HG02970 (cell line): ENCODE measurements around the gene SPANXN2.
"Not testable (repeated sequence)": the region's sequence is repeated elsewhere in the genome, so short reads cannot be mapped to it uniquely, and the experiment has no call there.

Experiments
- ATAC-seq: cut with Tn5 transposase; IDR thresholded peaks from one replicate; pipeline ENCODE4 v1.9.1; 2021; ENCODE audit warnings: mild to moderate bottlenecking, moderate library complexity, moderate number of reproducible peaks; ENCODE audit not compliant: unreplicated experiment, low FRiP score

The SPANXN2 gene, protein sequence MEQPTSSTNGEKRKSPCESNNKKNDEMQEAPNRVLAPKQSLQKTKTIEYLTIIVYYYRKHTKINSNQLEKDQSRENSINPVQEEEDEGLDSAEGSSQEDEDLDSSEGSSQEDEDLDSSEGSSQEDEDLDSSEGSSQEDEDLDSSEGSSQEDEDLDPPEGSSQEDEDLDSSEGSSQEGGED

DNA sequence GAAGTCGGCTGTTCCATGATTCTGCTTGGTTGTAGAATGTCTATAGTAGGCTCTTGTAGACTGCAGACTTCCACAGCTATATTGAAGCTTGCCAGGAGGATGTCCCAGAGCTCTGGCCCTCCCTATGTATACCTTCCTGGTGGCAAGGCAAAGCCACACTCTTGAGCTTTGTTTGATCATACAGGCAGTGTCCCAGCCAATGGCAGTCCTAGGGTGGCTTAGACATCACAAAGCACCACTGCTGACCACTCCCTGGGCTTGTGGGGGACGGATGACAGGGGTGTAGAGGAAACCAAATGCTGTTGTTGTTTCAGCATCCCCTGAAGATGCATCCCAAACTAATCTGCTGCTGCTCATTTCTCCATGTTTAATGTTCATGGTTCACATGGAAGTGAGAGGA, at the start of gene SPANXN2:
Gene SPANXN2, minus strand, starts transcription at position 101 of the 400 bp plus-strand sequence. Its CDS starts 84 bp downstream, at position 17.
- not testable (repeated sequence) for ATAC-seq

DNA sequence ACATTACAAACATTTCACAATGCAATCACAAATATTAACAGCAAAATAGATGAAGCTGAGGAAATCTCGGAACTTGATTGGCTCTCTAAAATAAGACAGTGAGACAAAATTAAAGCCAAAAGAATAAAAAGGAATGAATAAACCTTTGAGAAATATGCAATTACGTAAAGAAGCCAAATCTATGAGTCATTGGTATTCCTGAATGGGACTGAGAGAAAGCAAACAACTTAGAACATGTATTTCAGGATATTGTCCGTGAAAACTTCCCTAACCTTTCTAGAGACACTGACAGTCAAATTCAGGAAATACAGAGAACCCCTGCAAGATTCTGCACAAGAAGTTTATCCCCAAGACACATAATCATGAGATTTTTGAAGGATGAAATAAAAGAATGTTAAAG, 48.4 kb upstream of the SPANXN2 start:
- ATAC-seq: no peak

DNA sequence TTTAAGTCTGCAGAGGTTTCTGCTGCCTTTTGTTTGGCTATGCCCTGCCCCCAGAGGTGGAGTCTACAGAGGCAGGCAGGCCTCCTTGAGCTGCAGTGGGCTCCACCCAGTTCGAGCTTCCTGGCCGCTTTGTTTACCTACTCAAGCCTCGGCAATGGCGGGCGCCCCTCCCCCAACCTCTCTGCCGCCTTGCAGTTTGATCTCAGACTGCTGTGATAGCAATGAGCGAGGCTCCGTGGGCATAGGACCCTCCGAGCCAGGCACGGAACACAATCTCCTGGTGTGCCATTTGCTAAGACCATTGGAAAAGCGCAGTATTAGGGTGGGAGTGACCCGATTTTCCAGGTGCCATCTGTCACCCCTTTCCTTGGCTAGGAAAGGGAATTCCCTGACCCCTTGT, 47.2 kb upstream of the SPANXN2 start:
- ATAC-seq: not testable (repeated sequence)

DNA sequence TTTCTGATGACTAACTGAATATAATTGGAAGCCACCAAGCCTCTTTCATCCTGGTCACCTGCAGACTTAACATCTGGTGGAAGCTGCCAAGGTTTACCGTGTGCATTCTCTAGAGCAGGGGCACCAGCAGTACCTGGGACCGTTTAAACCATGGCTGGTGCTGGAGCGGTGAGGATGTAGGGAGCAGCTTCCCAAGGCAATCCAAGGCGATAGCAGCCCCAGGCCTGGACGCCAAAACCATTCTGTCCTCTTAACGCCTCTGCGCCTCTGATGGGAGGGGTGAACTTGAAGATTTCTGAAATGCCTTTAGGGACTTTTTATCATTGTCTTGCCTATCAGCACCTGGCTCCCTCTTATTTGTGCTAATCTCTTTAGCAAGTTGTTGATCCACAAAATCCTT, 37.3 kb upstream of the SPANXN2 start:
- ATAC-seq: no peak

DNA sequence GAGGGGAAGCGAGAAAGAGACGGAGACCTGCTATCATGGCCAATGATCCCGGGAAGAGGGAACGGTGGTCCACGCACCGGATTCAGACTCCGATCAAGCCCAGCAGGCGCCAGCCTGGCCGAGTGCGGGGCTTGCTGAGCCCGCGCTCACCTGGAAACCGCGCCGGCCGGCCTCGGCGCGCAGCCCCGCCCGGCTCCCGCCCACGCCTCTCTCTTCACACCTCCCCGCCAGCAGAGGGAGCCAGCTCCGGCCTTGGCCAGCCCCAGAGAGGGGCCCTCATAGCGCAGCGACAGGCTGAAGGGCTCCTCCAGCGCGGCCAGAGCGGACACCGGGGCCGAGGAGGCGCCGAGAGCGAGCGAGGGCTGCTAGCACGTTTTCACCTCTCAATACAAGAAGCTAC, 36.8 kb upstream of the SPANXN2 start:
- ATAC-seq: no peak

DNA sequence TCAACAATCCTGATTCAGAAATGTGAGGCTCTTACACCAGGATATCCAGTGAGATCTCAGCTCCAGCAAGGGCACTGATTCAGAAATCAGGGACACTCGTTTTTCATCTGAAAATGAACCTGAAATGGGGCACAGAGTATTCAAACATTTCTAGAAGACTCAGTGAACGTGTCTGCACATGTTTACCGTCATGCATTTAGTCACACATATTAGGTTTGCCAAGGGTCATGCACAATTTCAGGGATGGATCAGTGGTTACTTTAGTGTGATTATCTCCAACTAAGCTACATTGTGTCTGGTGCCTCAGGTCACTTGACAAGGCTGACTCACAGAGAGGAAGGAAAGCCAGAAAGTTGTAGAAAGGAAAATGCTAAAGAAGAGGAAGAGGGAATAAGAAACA, 33.6 kb upstream of the SPANXN2 start:
- ATAC-seq: no peak

DNA sequence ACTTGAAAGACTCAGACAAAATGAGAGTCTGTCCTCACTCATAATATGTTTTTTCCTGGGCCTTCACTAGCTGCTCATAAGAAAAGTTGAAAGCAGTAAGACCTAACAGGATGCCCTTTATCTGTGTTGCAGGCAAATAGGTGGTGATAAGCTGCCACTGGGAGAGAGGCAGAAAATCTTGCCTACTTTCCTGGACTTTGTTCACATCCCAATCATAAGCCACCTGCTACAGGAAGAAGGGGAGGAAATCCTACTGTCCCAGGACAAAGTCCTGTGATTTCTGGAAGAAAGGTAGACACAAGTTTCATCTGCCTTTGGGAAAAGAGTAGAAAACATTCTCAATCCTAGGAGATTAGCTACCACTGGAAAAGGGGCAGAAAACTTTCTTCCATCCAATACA, 13.3 kb upstream of the SPANXN2 start:
- no peak for ATAC-seq

DNA sequence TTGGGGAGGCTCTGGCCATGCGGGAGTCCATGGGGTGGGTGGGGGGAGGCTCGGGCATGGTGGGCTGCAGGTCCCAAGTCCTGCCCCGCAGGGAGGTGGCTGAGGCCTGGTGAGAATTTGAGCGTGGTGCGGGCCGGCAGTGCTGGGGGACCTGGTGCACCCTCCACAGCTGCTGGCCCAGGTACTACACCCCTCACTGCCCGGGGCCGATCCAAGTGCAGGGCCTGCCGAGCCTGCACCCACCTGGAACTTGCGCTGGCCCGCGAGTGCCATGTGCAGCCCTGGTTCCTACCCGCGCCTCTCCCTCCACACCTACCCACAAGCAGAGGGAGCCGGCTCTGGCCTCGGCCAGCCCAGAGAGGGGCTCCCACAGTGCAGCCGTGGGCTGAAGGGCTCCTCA, 5.7 kb upstream of the SPANXN2 start:
- ATAC-seq: no peak

DNA sequence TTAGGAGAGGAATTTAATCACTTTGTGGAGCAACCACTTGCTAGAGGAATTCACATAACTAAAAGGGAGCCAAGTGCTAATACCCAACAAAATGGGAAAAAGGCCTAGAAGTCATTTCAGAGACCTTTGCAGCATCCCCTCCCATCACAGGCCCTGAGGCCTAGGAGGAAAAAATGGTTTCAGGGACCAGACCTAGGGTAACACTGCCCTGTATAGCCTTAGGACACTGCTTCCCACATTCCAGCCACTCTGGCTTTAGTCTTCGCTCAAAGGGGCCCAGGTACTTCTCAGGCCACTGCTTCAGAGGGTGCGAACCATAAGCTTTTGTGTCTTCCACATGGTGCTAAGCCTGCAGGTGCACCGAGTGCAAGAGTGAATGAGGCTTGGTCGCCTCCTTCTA, 19.1 kb downstream of the SPANXN2 start:
- ATAC-seq: no peak

DNA sequence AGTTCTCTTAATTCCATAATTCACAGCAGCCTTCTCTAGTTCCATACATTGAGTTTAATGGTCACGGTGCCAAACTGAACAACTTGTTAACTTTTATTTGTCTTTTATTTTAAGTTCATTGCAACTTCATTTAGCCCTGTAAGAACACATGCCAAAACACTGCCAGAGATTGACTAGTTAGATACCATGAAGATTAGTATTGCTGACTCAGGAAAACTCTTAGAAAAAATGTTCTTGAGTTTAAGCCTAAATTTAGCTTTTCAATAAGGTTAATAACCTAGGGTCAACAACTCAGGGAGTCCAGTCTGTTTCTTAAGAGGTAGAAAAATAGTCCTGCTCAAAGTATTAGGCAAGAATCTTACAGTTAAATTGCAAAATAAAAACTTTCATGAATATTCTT, 25.7 kb downstream of the SPANXN2 start:
- no peak for ATAC-seq

DNA sequence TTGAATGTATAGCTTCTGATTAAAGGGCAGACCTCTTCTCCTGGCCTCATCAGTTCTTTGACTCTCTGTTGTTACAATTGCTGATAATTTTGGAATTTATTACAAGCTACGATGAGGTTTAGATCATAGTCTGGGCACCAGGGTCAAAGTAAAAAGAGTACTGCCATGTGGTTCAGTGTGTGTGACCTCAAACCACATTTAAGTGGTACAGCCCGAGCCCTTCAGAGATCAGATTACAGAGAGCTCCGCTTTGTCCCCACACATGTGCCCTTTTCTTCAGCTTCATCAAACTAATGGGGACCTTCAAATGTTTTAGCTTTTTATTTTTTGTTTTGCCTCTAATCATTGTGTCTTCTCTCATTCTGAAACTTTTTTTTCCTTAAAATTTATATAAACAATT, 37.1 kb downstream of the SPANXN2 start:
- ATAC-seq: no peak

DNA sequence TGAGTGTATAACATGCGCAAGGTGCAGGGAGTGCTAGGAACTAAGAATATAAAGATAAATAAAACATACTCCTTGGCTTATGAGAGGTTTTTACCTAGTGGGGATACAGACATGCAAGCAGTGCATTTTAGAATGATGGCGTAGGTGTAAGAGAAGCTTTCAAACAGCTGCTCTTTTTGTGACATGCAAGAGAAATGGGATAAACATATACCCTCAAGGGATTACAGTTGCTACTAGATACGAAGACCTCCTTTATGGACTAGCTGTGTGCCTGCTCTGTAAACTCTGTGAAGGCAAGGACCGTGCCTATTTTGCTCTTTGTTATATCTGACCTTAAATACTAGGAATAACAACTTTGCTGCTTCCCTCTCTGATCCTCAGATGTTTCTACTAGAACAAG, 45.6 kb downstream of the SPANXN2 start:
- no peak for ATAC-seq

DNA sequence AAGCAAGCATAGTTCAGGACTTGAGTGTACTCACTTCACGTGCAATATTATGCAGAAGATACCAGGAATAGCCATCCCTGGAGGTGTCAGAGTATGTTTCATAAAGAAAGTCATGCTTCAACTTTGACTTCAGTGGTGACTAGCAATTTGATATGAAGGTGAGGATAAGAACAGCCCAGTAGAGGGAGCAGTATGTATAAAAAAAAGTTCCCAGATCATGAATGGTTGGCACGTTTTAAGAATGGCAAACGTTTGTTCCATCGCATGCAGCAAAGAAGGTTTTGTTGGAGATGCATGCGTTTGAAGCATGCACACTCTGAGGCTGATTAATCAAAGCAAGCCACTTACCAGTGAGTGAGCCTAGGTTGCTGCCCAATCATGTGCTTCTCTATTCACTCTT, 51.2 kb downstream of the SPANXN2 start:
- ATAC-seq: no peak

DNA sequence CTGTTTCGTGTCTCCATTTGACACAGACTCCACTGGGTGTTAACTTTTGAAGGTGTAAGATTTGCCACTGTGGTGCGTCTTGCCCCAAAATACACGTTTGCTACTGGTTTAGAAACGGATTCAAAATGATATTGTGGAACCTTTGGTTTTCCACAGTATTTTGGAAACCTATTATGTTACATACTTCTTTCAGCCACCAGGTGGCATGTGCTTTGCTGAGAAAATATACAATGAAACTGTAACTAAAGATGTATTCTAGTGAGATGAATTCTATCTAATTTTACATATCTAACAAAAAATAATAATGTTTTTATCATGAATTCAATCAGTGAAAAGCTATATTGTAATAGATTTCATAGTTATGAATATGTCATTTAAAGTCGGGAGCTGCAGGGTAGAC, 56.2 kb downstream of the SPANXN2 start:
- no peak for ATAC-seq

DNA sequence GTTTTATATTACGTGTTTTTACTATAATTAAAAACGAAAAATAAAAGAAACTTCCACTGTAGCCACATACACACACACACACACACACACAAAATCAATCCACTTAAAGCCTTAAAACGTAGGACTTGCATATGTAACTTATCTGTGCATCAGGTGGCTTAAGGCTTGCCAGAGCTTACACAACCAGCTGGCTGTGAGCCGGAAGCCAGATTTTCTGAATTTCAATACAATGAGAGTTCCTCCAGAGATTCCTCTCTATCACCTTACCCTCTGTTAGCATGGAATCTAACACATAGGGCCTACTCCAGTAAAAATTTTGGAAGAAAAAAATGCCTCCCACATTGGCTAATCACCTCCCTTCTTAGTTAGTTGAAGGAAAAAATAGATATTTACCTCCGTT, 56.8 kb downstream of the SPANXN2 start:
- ATAC-seq: no peak
